Measurements from ENCODE around the gene GNG12.

GNG12 gene

GRCh38 chr1:67801903-67802302, 31.4 kb downstream of the GNG12 start:
- H3K4me2 ChIP-seq (ENCODE audit: low read depth, low read length, poor library complexity, severe bottlenecking), result no peak overlapping the region
- TF ChIP-seq EZH2phosphoT487 (conservative IDR thresholded peaks at IDR 0.05; ENCODE audit: low read length), result no peak
- TF ChIP-seq, protein P1, sequence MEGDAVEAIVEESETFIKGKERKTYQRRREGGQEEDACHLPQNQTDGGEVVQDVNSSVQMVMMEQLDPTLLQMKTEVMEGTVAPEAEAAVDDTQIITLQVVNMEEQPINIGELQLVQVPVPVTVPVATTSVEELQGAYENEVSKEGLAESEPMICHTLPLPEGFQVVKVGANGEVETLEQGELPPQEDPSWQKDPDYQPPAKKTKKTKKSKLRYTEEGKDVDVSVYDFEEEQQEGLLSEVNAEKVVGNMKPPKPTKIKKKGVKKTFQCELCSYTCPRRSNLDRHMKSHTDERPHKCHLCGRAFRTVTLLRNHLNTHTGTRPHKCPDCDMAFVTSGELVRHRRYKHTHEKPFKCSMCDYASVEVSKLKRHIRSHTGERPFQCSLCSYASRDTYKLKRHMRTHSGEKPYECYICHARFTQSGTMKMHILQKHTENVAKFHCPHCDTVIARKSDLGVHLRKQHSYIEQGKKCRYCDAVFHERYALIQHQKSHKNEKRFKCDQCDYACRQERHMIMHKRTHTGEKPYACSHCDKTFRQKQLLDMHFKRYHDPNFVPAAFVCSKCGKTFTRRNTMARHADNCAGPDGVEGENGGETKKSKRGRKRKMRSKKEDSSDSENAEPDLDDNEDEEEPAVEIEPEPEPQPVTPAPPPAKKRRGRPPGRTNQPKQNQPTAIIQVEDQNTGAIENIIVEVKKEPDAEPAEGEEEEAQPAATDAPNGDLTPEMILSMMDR (IDR thresholded peaks at IDR 0.05; ENCODE audit: insufficient read depth, low read length, poor library complexity, severe bottlenecking), result no peak
- no peak overlapping the region for H3K9ac ChIP-seq (ENCODE audit: low read length)
- no peak overlapping the region for H2AFZ ChIP-seq (ENCODE audit: low read depth, low read length, severe bottlenecking)
- H3K27ac ChIP-seq (ENCODE audit: low read depth, low read length), result no peak overlapping the region
- no peaks in the 10 kb centered on the region for H3K79me2 ChIP-seq (ENCODE audit: insufficient read depth, low read length)
- H3K27me3 ChIP-seq (ENCODE audit: low read length), result no peaks in the 10 kb centered on the region
- no peaks in the 10 kb centered on the region for H4K20me1 ChIP-seq (ENCODE audit: low read depth, low read length)
- H3K9me3 ChIP-seq (ENCODE audit: insufficient read depth, low read length), result no peaks in the 10 kb centered on the region
- no peaks in the 10 kb centered on the region for H3K9me2 ChIP-seq (replicated peaks; ENCODE audit: insufficient read depth, low read length)
- H3K36me3 ChIP-seq (ENCODE audit: low read length), result no peaks in the 10 kb centered on the region
- no peak overlapping the region for H3K4me3 ChIP-seq (ENCODE audit: insufficient read depth, low read length, poor library complexity, severe bottlenecking)
- H3F3A ChIP-seq (ENCODE audit: insufficient read depth), result no peaks in the 10 kb centered on the region

DNA sequence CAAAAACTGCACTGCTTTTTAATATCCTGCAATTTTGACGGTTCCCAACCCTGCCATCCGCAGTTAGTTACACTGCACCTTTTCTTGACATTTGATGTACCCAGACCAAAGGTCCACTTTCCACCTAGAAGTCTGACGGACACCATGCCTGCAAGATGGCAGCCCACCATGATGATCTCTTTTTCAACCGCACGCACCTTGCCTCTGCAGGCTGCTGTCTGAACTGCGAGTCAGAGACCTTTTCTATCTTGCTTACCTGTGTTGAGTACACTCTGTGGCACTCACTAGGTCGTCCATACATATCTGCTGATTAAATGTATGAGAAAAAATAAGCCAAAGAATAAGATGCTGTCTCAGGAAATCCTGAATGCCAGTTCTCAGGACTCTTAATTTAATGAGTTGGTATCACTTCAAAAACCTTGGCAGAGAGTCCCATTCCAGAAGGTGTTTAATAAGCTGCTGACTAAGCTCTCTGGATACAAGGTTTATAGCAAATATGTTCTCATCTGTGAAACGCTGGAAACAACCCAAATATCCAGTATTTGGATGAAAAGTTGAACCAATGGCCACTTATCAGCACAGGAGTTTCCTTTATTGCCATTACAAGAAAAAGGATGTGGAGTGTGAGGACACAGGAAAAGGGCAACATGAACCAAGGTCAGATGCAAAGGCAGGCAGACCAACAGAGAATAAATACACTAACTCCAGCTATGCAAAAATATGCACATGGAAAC, 37.9 kb downstream of the GNG12 start:
- Histone ChIP-seq H3K9ac (ENCODE audit: low read length) (no peak overlapping the region), H3K9me2 (replicated peaks; ENCODE audit: insufficient read depth, low read length) (no peaks in the 10 kb centered on the region), H3K36me3 (ENCODE audit: low read length) (no peaks in the 10 kb centered on the region), H3K27me3 (ENCODE audit: low read length) (no peaks in the 10 kb centered on the region), H3F3A (ENCODE audit: insufficient read depth) (no peaks in the 10 kb centered on the region), H3K79me2 (ENCODE audit: insufficient read depth, low read length) (no peaks in the 10 kb centered on the region), H4K20me1 (ENCODE audit: low read depth, low read length) (no peaks in the 10 kb centered on the region), H2AFZ (ENCODE audit: low read depth, low read length, severe bottlenecking) (no peak overlapping the region), H3K27ac (ENCODE audit: low read depth, low read length) (no peak overlapping the region), H3K9me3 (ENCODE audit: insufficient read depth, low read length) (no peaks in the 10 kb centered on the region), H3K4me3 (ENCODE audit: insufficient read depth, low read length, poor library complexity, severe bottlenecking) (no peak overlapping the region), H3K4me2 (ENCODE audit: low read depth, low read length, poor library complexity, severe bottlenecking) (no peak overlapping the region)
- no peak for TF ChIP-seq EZH2phosphoT487 (conservative IDR thresholded peaks at IDR 0.05; ENCODE audit: low read length)
- TF ChIP-seq, protein P1 (IDR thresholded peaks at IDR 0.05; ENCODE audit: insufficient read depth, low read length, poor library complexity, severe bottlenecking), result no peak

DNA sequence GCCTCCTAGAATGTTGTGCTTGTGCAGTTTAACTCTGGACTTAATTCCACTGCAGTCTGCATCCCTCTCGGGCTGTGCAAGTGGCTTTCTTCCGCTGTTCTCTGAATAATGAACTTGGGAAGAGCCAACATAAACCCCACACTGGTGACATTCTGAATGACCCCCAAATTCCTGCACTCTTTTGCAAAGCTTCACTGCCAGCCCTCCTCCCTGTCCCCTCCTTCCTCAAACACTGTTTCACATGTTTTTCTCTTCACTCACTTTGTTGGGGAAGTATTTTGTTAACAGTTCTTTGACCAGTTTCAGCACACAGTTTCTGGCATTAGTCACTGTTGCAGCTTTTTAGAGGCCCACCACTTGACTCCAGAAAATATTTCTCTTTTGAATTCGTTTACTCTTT, 39.7 kb downstream of the GNG12 start:
- no peaks in the 10 kb centered on the region for H3K79me2 ChIP-seq (ENCODE audit: insufficient read depth, low read length)

More for the DNA sequence above, 39.7 kb downstream of the GNG12 start:
- H3K9me2 ChIP-seq (replicated peaks; ENCODE audit: insufficient read depth, low read length), result no peaks in the 10 kb centered on the region
- no peak overlapping the region for H3K9ac ChIP-seq (ENCODE audit: low read length)
- no peak overlapping the region for H2AFZ ChIP-seq (ENCODE audit: low read depth, low read length, severe bottlenecking)
- H3K27me3 ChIP-seq (ENCODE audit: low read length), result no peaks in the 10 kb centered on the region
- no peaks in the 10 kb centered on the region for H3F3A ChIP-seq (ENCODE audit: insufficient read depth)
- no peak overlapping the region for H3K27ac ChIP-seq (ENCODE audit: low read depth, low read length)
- no peaks in the 10 kb centered on the region for H3K36me3 ChIP-seq (ENCODE audit: low read length)
- no peak for TF ChIP-seq EZH2phosphoT487 (conservative IDR thresholded peaks at IDR 0.05; ENCODE audit: low read length)
- TF ChIP-seq, protein P1 (IDR thresholded peaks at IDR 0.05; ENCODE audit: insufficient read depth, low read length, poor library complexity, severe bottlenecking), result no peak
- no peaks in the 10 kb centered on the region for H4K20me1 ChIP-seq (ENCODE audit: low read depth, low read length)
- no peaks in the 10 kb centered on the region for H3K9me3 ChIP-seq (ENCODE audit: insufficient read depth, low read length)
- H3K4me3 ChIP-seq (ENCODE audit: insufficient read depth, low read length, poor library complexity, severe bottlenecking), result no peak overlapping the region
- no peak overlapping the region for H3K4me2 ChIP-seq (ENCODE audit: low read depth, low read length, poor library complexity, severe bottlenecking)

Data from SU-DHL-6 (cell line).